Measurements from ENCODE around the gene MAML1.
A peak's percentile ranks its signal among the peaks of the same experiment; 100 is the strongest.

MAML1 gene

GRCh38 chr5:179806250-179807048, 73.8 kb downstream of the MAML1 start, which contains the start of gene MGAT4B:
TSS of gene MGAT4B (minus strand) at chr5:179806866. CDS start at chr5:179806583, 283 bp downstream.
- DNase-seq = no peak

GRCh38 chr5:179812135-179812825, 79.7 kb downstream of the MAML1 start:
- DNase-seq = no peak

DNA sequence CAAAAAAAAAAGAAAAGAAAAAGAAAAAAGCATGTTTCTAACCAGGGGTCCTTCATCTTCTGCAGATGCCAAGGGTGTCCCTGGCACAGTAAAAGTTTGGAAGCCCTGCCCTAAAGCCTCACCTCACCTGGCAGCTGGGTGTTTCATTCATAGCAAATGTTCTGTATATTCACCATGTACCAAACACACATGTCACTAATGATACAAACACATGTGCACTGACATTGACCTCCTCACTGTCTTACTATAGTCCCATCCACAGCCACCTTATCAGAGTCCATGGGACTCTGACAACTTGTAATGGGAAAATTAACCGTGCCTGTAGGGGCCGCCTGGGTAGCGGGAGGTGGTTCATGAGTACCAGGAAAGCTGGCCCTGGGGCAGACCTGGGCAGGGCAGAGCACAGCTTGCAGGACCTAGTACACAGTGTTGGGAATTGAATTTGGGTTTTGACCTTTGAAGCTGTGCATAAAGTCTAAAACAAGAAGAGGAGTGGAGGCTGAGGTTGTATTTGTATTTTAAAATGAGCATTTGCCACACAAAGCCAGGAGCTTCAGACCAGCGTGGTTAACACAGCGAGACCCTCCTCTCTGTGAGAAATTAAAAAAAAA, 80.5 kb downstream of the MAML1 start:
- DNase-seq = no peak

DNA sequence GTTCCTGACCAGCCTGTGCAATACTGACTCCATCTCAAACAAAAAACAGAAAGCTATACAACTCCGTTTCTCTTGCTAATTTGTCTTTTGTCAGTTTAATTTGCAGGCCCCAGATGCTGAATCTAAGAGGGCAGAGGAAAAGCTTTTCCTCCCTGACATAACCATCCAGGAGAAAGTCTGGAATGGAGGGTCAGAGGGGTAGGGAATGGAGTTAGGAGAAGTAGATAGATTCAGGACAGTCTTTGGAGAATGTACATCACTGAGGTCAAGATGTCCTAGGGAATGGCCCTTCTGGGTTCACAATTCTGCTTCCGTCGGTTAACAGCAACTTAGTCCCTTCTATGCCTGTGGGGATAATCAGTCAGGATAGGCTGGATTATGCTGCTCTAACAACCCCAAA, 81.5 kb downstream of the MAML1 start:
- DNase-seq = no peak

GRCh38 chr5:179815491-179816249, 83.0 kb downstream of the MAML1 start:
- DNase-seq = no peak

DNA sequence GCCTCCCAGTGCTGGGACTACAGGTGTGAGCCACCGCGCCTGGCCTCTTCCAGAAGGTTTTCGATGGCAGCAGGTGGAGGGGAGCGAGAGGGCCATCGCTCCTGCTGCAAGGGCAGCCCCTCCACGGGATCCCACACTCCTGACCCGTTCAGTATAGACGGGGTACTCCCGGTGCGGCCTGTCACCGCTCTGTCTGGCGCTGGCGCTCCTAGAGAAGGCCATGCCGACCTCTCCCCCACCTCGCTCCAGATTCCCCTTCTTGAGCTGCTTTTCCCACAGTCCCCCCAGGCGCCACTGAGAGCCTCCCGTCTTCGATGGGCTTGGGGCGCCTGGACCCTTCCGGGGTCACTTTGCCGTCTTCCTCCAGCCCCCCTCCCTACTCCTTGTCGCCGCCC, 83.8 kb downstream of the MAML1 start:
- DNase-seq = no peak

GRCh38 chr5:179816796-179817469, 84.3 kb downstream of the MAML1 start:
- no peak for DNase-seq

GRCh38 chr5:179817470-179817840, 84.8 kb downstream of the MAML1 start:
- no peak for DNase-seq

GRCh38 chr5:179817890-179818745, 85.5 kb downstream of the MAML1 start:
- DNase-seq = no peak

DNA sequence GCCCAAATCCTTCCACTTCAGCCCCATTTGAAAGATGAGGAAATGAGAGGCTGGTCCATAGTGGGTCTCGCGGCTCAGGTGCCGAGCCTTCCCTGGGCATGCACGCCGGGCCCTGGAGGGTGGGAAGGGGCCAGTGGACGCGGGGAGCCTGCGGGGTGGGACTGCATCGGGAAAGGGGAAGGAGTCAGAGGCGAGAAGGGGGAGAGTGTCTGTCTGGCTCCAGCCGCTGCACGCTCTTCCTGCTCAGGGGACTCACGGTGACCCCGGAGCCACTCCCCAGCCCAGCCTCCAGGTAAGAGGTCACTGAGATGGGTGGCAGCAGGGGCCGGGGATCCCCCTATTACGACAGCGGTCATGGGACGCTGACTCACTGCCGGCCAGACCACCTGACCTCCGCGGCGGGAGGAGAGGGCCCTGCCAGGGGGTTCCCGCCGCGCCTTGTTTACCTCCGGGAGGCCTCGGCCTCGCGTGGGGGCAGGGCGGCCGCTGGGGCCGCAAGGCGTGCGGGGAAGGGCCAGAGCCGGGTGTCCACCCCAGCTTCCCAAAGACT, 86.2 kb downstream of the MAML1 start:
- no peak for DNase-seq

DNA sequence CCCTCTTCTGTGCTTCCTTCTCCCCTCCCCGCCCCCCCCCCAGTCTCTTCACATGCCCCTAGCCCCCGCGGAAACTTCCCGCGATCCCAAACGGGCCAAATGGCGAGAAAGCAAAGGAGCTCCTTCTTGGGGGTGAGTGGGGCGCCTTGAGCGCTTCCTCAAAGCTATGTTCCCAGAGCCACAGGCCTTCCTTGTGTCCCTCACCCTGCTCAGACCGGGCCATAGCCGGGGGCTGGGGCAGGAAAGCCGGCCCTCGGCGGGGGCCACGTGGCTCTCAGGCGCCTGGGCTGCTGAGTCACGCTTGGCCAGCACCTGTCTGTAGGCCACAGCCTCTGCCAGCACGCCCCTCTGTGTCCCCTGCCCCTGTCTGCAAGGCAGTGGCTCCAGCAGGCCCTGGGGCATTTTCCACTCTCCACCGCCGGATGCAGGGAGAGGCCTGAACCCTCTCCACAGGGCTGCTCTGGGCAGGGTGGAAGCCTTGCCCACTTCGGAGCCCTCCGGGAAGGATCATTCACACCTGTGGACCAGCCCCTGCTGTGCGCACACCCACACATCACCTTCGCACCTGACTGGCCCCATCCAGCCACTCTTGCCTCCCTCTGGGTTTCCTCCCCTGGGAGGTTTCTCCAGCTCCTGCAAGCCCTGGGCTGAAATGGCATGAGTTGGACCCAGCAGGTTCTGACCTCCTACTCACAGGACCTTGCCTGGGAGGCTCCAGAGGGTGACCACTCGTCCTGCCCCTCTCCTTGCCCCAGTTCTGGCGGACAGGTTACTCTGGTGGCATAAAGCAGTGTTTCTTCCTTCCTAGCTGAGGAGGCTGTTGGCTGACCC, 86.9 kb downstream of the MAML1 start:
- DNase-seq = no peak

DNA sequence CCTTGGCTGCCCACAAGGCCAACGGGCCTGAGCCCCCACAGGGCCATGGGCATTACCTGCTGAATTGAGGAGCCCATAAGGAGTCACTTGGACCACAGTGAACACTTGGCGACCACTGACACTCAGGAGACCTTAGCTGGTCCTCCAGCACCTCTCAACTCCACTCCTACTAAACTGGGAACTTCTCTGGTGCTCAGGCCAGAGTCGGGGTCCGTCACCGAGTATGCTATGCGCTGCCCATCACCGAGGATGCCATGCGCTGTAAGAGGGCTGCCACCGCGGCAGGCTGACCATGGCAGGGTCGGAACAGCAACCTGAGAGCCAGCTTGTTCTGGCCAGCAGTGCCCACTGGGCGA, 87.5 kb downstream of the MAML1 start:
- no peak for DNase-seq

GRCh38 chr5:179820483-179821297, 88.1 kb downstream of the MAML1 start, which contains the start of gene SQSTM1:
TSS of gene SQSTM1 (plus strand) at chr5:179820905. CDS start at chr5:179820937, 32 bp downstream.
- peak; percentile 24 for DNase-seq

- no peak for DNase-seq
Observed at GRCh38 chr5:179821298-179822058, 88.9 kb downstream of the MAML1 start.

DNA sequence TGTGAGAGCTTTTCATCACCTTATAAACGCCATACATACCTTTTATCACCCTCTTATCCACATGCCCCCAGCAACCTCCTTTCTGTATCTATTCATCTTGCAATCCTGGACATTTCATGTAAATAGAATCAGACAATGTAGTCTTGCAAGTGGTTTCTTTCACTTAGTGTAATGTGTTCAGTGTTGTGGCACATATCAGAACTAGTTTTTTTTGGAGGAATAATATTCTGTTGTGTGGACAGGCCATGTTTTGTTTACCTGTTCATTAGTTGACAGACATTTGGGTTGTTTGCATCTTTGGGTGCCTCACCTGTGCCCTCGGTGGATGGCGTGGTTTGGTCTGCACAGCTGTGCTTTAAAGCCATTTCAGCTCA, 89.4 kb downstream of the MAML1 start:
- DNase-seq = no peak

DNA sequence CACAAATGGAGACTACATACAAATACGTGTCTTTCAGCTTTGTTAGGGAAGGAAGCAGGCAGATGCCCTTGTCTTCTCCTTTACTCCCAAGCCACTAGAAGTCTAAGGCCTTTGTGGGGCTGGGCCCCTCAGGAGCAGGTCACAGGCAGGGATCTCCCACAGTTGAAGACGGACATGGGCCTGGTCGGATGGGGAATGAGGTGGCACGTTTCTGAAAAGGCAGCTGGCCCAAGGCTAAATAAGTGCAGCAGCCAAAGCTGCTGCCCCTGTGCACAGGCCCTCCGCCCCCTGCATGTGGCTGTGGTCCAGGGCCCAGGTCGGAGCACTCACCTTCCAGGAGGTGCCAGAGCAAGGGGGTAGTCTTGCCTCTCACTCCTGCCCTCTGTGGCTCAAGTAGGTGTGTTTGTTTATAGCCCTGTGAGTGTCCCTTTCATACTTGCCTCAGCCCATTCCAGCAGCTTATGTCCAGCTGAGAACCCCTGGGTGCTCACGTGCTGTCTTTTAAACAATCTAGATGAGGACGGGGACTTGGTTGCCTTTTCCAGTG, 89.9 kb downstream of the MAML1 start:
- no peak for DNase-seq

GRCh38 chr5:179823937-179824744, 91.5 kb downstream of the MAML1 start:
- DNase-seq = no peak

- DNase-seq = no peak
Observed at GRCh38 chr5:179824745-179825112, 92.1 kb downstream of the MAML1 start.
